RPMI8226 (cell line): ENCODE data around the gene MTMR6.

ENCODE experiments used
- DNase-seq: peaks from one replicate; pipeline ENCODE4 v3.0.0-alpha.2; 2015

Gene MTMR6

DNA sequence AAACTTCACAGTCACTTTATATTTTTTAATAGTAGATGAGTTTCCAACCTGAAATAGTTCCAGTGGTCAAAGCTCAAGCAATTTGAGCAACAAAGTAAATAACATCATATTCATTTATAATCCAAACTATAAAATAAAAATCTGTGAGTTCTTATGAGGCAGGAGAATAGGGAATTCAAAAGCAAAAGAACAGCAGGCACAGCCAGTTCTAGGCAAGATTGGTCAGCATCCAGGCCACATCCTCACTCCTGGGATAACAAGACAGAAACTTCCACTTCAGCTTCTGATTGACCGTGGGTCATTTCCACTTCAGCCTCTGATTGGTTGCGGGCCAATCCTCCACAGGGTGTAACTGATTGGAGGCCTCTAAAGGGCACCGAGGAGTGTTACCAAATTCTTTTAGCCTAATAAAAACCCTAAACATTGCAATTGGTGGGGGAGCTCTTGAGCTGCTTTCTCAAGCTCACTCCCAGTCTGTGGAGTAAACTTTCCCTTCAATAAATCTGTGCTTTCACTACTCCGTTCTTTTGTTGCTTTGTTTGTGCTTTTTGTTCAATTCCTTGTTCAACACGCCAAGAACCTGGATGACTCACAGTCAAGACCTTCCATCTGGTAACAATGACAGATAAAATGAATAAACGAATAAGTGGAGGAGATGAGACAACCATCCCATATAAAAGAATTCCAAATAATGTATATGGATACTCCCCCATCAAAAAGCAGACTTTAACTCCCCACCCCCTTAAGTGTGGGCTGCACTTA, 72.6 kb downstream of the MTMR6 start:
- no peak for DNase-seq

- DNase-seq: no peak
Measured at GRCh38 chr13:25213715-25214114, 73.6 kb downstream of the MTMR6 start.

DNA sequence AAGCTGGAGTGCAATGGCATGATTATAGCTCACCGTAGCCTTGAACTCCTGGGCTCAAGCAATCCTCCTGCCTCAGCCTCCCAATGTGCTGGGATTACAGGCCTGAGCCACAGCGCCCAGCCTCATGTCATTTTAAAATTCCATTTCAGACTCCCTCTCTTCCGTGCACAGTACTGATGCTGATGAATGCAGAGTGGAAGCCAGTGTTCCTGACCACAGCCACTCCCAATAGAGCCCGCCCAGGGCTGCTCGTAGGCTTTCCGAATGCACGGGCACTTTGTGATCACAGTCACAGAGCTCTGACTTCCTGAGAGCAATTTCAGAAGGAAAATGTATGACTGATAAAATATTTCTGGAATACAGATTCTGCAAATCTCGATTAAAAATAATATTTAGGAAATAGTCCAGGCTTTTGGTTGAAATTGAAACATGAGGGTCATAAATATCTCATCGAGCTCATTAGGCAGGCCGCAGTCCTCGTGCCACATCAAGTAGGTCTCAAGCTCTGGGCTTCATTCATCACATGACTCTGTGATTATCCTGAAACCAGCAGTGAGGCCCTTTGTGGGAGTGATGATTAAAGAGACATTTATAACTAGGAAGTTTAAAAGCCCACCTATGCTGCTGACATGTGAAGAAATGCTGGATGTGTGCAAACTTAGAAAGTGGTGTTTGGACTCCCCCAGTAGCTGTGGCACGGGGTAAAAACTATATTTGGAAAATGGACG, 76.3 kb downstream of the MTMR6 start:
- no peak for DNase-seq

- DNase-seq: no peak
Measured at GRCh38 chr13:25207291-25207810, 79.9 kb downstream of the MTMR6 start.

- peak; percentile 16 for DNase-seq
Measured at GRCh38 chr13:25204863-25205262, 82.4 kb downstream of the MTMR6 start.

DNA sequence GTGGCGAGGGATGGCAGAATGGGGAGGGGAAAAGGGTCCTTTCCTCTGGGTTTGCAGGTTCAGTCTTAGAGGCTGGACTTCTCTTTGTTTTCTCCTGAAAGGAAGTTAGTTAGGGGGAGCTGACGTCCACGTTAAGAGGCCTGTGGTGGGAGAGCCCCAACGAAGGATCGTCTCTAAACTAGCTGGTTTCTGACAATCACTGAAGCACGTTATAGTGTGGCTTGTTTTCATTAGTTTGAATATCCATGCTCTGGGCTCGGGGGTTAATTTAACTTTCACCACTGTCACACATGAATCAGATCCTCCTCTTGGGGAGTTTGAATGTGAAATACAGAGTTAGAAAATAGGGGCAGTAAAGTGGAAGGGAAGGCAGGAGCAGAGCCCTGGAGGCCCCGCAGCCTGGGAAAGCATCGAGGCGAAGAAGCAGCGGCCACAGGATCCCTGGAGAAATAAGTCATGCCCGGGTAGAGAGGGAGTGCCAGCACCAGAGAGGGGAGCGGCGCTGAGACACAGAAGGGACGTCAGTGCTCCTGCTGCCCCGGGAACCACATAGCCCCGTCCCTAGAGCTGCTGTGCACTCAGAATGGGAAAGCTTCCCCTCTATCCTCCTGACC, 84.1 kb downstream of the MTMR6 start:
- DNase-seq: no peak

DNA sequence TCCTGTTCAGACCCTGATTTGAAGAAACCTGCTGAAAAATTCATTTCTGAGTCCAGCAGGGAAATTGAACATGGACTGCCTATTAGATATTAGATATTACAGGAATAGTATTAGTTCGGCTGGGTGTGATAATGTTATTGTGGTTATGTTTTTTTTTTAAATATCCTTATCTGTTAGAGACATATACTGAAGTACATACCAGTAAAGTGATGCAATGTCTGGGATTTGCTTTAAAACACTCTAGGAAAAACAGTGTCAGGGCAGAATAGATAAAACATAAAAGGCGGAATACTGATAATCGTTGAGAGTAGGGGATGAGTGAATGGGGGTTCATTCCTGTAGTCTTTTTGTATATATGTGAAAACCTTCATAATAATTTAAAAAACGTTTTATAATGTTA, 86.5 kb downstream of the MTMR6 start:
- DNase-seq: no peak

DNA sequence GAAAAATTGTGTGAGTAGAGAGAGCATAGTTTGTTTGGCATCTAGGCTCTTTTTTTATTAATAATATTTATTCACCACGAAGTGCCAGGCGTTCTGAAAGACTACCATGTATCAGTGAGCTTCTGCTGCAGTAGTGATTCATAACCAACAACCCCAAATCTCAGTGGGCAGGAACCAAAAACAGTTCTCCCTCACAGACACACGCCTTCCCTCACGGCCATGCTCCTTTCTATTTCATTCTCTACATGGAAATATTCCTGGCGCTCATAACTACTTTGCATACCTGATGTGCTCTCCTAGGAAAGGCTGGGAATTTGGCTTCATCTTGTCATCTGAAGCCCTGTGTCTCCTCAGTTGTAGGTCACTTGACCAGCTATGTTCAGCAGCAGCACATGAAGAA, 88.6 kb downstream of the MTMR6 start:
- DNase-seq: no peak

DNA sequence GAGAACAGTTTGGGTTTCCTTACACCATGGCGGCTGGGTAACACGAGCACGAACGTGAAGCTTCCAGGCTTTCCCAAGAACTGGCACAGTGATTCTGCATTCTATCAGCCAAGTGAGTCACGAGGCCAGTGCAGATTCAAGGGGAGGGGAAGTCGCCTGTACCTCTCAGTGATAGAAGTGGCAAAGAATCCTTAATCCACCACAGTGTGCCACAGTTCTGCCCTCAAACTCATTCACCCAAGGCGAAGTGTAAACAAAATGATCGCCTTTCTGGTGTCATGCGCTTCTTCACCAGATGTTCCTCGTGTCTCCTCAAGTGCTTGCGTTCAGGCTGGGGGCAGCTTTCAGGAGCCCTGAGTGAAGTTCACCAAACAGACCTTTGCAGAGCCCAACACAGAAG, 90.3 kb downstream of the MTMR6 start:
- no peak for DNase-seq
